ENCODE results near the gene SQSTM1.

The SQSTM1 gene

GRCh38 chr5:179795049-179795862 is 25.4 kb upstream of the SQSTM1 start:
- ATAC-seq: peak in 1 of 2 donors; percentile 2

GRCh38 chr5:179795863-179796833 is 24.6 kb upstream of the SQSTM1 start:
- peak; percentile 75 to 77 for ATAC-seq

- ATAC-seq: no peak
Measured at GRCh38 chr5:179796877-179797608, 23.7 kb upstream of the SQSTM1 start.

GRCh38 chr5:179797741-179798140 is 23.0 kb upstream of the SQSTM1 start:
- no peak for ATAC-seq

GRCh38 chr5:179798144-179798770 is 22.4 kb upstream of the SQSTM1 start:
- no peak for ATAC-seq

GRCh38 chr5:179798771-179799643 is 21.7 kb upstream of the SQSTM1 start:
- no peak for ATAC-seq

GRCh38 chr5:179799644-179799973 is 21.1 kb upstream of the SQSTM1 start:
- ATAC-seq: no peak

- no peak for ATAC-seq
Measured at GRCh38 chr5:179800071-179800695, 20.5 kb upstream of the SQSTM1 start.

- ATAC-seq: no peak
Measured at GRCh38 chr5:179800696-179801201, 20.0 kb upstream of the SQSTM1 start.

- peak; percentile 56 to 57 for ATAC-seq
Measured at GRCh38 chr5:179801304-179802206, 19.1 kb upstream of the SQSTM1 start.

- no peak for ATAC-seq
Measured at GRCh38 chr5:179802207-179802883, 18.4 kb upstream of the SQSTM1 start.

- no peak for ATAC-seq
Measured at GRCh38 chr5:179802950-179803562, 17.6 kb upstream of the SQSTM1 start.

GRCh38 chr5:179803651-179804554 is 16.8 kb upstream of the SQSTM1 start:
- peak; percentile 15 to 34 for ATAC-seq

- no peak for ATAC-seq
Measured at GRCh38 chr5:179804555-179804947, 16.2 kb upstream of the SQSTM1 start.

GRCh38 chr5:179805070-179805528 is 15.6 kb upstream of the SQSTM1 start:
- ATAC-seq: no peak

- peak in 1 of 2 donors; percentile 3 for ATAC-seq
Measured at GRCh38 chr5:179805529-179806249, 15.0 kb upstream of the SQSTM1 start.
